GM23338 (cell line): Measurements from ENCODE around the gene HAUS8. TPM values are rescaled to one million over a fixed set of nuclear protein-coding genes. Genes with fewer than 3 reads are reported as not detected.

Source experiments
- ATAC-seq: fragments of 200-7000 bp; cut with Tn5 transposase; 3 replicates; pipeline ENCODE4 v1.9.1; 2020
- DNase-seq: peaks from one replicate; pipeline ENCODE4 v3.0.0-alpha.2; 2015; ENCODE audit warnings: low spot score
- H2AFZ ChIP-seq: fragments of 200-600 bp; sonication (generic); 2 replicates; pipeline ENCODE4 v1.8.0; 2016; ENCODE audit warnings: antibody characterized with exemption, mild to moderate bottlenecking, moderate library complexity
- H3F3A ChIP-seq: fragments of 200-600 bp; sonication (generic); replicated peaks from 2 replicates; pipeline ENCODE4 v1.8.0; 2017; ENCODE audit warnings: antibody characterized with exemption, mixed run types, low read depth
- H3K27ac ChIP-seq: fragments of 200-600 bp; sonication (generic); 2 replicates; pipeline ENCODE4 v1.6.1; 2016; ENCODE audit warnings: low read depth
- H3K27me3 ChIP-seq: fragments of 200-600 bp; sonication (generic); 2 replicates; pipeline ENCODE4 v1.8.0; 2016; ENCODE audit warnings: mild to moderate bottlenecking, mixed run types, moderate library complexity; ENCODE audit not compliant: insufficient read depth
- H3K36me3 ChIP-seq: fragments of 200-600 bp; sonication (generic); 2 replicates; pipeline ENCODE4 v1.8.0; 2016; ENCODE audit warnings: mild to moderate bottlenecking; ENCODE audit not compliant: insufficient read depth
- H3K4me1 ChIP-seq: fragments of 200-600 bp; sonication (generic); 2 replicates; pipeline ENCODE4 v1.8.0; 2016; ENCODE audit warnings: mild to moderate bottlenecking, moderate library complexity; ENCODE audit not compliant: insufficient read depth
- H3K4me2 ChIP-seq: fragments of 200-600 bp; sonication (generic); 2 replicates; pipeline ENCODE4 v1.7.1; 2017; ENCODE audit warnings: mixed run types
- H3K4me3 ChIP-seq: fragments of 200-600 bp; sonication (generic); 2 replicates; pipeline ENCODE4 v1.6.1; 2016; ENCODE audit warnings: mixed run types
- H3K79me2 ChIP-seq: fragments of 200-600 bp; sonication (generic); replicated peaks from 2 replicates; pipeline ENCODE4 v1.8.0; 2017; ENCODE audit warnings: mild to moderate bottlenecking; ENCODE audit not compliant: insufficient read depth
- H3K9me2 ChIP-seq: fragments of 200-600 bp; sonication (generic); 2 replicates; pipeline ENCODE4 v1.8.0; 2017; ENCODE audit not compliant: insufficient read depth
- H4K20me1 ChIP-seq: fragments of 200-600 bp; sonication (generic); replicated peaks from 2 replicates; pipeline ENCODE4 v1.8.0; 2017; ENCODE audit warnings: mild to moderate bottlenecking; ENCODE audit not compliant: insufficient read depth
- H3K27ac Mint-ChIP-seq: 2 replicates; pipeline ENCODE4 v1.8.0; 2020; ENCODE audit warnings: inconsistent platforms, mild to moderate bottlenecking, moderate library complexity, mixed read lengths
- H3K27me3 Mint-ChIP-seq: 3 replicates; pipeline ENCODE4 v1.8.0; 2022; ENCODE audit warnings: low read depth, mild to moderate bottlenecking, moderate library complexity, mixed read lengths, inconsistent platforms; ENCODE audit not compliant: insufficient read depth, poor library complexity
- H3K36me3 Mint-ChIP-seq: 3 replicates; pipeline ENCODE4 v1.8.0; 2021; ENCODE audit warnings: low read depth, mild to moderate bottlenecking, inconsistent platforms, moderate library complexity, mixed read lengths
- H3K4me1 Mint-ChIP-seq: 3 replicates; pipeline ENCODE4 v1.8.0; 2020; ENCODE audit warnings: mild to moderate bottlenecking, inconsistent platforms, mixed read lengths
- H3K4me3 Mint-ChIP-seq: 3 replicates; pipeline ENCODE4 v1.8.0; 2021; ENCODE audit warnings: moderate library complexity, mild to moderate bottlenecking, inconsistent platforms, mixed read lengths
- H3K9me3 Mint-ChIP-seq: 3 replicates; pipeline ENCODE4 v1.8.0; 2020; ENCODE audit warnings: moderate library complexity, mild to moderate bottlenecking, inconsistent platforms, mixed read lengths
- CREB1 ChIP-seq: fragments of 250-450 bp; sonication (Bioruptor Pico); IDR thresholded peaks from 2 replicates; pipeline ENCODE4 v1.5.0; 2020; ENCODE audit warnings: low read depth, mild to moderate bottlenecking, moderate library complexity
- CTCF ChIP-seq, 2 experiments: fragments of 200-600 bp in 1 of 2; sonication (generic) in 1 of 2; conservative IDR thresholded peaks; 2 replicates each; pipeline versions ENCODE4 v1.5.1 to v1.6.1; 2016 to 2017; ENCODE audit warnings: antibody characterized with exemption in 2 of 2, low read depth in 2 of 2, mild to moderate bottlenecking in 2 of 2, moderate library complexity in 1 of 2
- ETS1 ChIP-seq: IDR thresholded peaks from 2 replicates; pipeline ENCODE4 v1.6.1; 2016; ENCODE audit warnings: antibody characterized with exemption
- EZH2 ChIP-seq: fragments of 200-600 bp; sonication (generic); IDR thresholded peaks from one replicate; pipeline ENCODE4 v1.8.0; 2017; ENCODE audit warnings: antibody characterized with exemption, mild to moderate bottlenecking, low read depth; ENCODE audit not compliant: unreplicated experiment
- EZH2phosphoT487 ChIP-seq: fragments of 200-600 bp; sonication (generic); IDR thresholded peaks from one replicate; pipeline ENCODE4 v1.8.1; 2018; ENCODE audit warnings: antibody characterized with exemption; ENCODE audit not compliant: unreplicated experiment
- JUNB ChIP-seq: IDR thresholded peaks from one replicate; pipeline ENCODE4 v1.6.1; 2016; ENCODE audit warnings: antibody characterized with exemption; ENCODE audit not compliant: unreplicated experiment
- NANOG ChIP-seq: IDR thresholded peaks from 2 replicates; pipeline ENCODE4 v1.6.1; 2016; ENCODE audit warnings: antibody characterized with exemption, borderline replicate concordance
- POLR2AphosphoS5 ChIP-seq: IDR thresholded peaks from 2 replicates; pipeline ENCODE4 v1.6.1; 2016; ENCODE audit warnings: antibody characterized with exemption, low read depth
- STAT1 ChIP-seq: IDR thresholded peaks from one replicate; pipeline ENCODE4 v1.6.1; 2016; ENCODE audit warnings: antibody characterized with exemption; ENCODE audit not compliant: unreplicated experiment
- ZNF114 ChIP-seq: fragments of 250-450 bp; sonication (Bioruptor Pico); IDR thresholded peaks from 2 replicates; pipeline ENCODE4 v1.5.0; 2020; ENCODE audit warnings: mild to moderate bottlenecking, moderate library complexity
- ZNF331 ChIP-seq: fragments of 250-450 bp; sonication (Bioruptor Pico); IDR thresholded peaks from 2 replicates; pipeline ENCODE4 v1.5.0; 2020; ENCODE audit warnings: low read depth, mild to moderate bottlenecking, moderate library complexity
- ZNF462 ChIP-seq: fragments of 250-450 bp; sonication (Bioruptor Pico); IDR thresholded peaks from 2 replicates; pipeline ENCODE4 v1.5.0; 2020; ENCODE audit warnings: mild to moderate bottlenecking, moderate library complexity
- polyA plus RNA-seq: library from polyadenylated mRNA; unstranded; fragments of >200 nt; fragmentation: Nextera tagmentation; extraction: Ambion mirVana; gene quantifications from 2 replicates; pipeline ENCODE4 v1.2.1, GENCODE V29; 2016
- total RNA-seq: library from RNA; depleted of rRNA; stranded (reverse); fragments of >200 nt; shearing (Covaris generic); gene quantifications from 2 replicates; pipeline ENCODE4 v1.2.3, GENCODE V29; 2014

The HAUS8 gene
- total and polyA plus RNA-seq, 2 experiments from 2014 or later = 11.1 to 33.3 TPM

GRCh38 chr19:17023805-17024204, 51.4 kb downstream of the HAUS8 start (continued):
- no peak for TF ChIP-seq ZNF462 (CRISPR knock-in tag)
- no peak for TF ChIP-seq CTCF (conservative IDR thresholded peaks at IDR 0.05; ENCODE audit: low read depth in 2 of 2)

- Histone ChIP-seq H3K36me3 (0 out of 2 replicates have a peak, but pooled peaks cover 2% of the 10 kb centered on the region), H3K27ac (no peak overlapping the region), H3K27me3 (peaks cover 10% of the 10 kb centered on the region; the same call in 1 of the 2 replicates), H4K20me1 (no peaks in the 10 kb centered on the region; the same call in 1 of the 2 replicates), H3F3A (no peaks in the 10 kb centered on the region), H3K79me2 (peaks cover 10% of the 10 kb centered on the region), H3K4me2 (no peak overlapping the region), H3K4me3 (no peak overlapping the region), H2AFZ (no peak overlapping the region), H3K4me1 (peaks cover 12% of the 10 kb centered on the region), H3K9me2 (no peaks in the 10 kb centered on the region)
- no peak for DNase-seq
- Mint-ChIP-seq H3K9me3 (peaks cover 31% of the 10 kb centered on the region), H3K4me3 (no peak overlapping the region; the same call in 2 of the 3 replicates), H3K4me1 (peaks cover 5% of the 10 kb centered on the region; the same call in 2 of the 3 replicates), H3K27me3 (peaks cover 21% of the 10 kb centered on the region), H3K36me3 (peaks cover 37% of the 10 kb centered on the region), H3K27ac (no peak overlapping the region)
- ATAC-seq = no peak
- TF ChIP-seq ZNF114 (no peak), CTCF (conservative IDR thresholded peaks at IDR 0.05; ENCODE audit: low read depth in 2 of 2) (no peak), POLR2AphosphoS5 (no peak), JUNB (no peak), STAT1 (no peak), CREB1 (CRISPR knock-in tag) (no peak), NANOG (no peak), EZH2 (no peak), ZNF331 (no peak), ETS1 (no peak), EZH2phosphoT487 (no peak)
These were observed 52.5 kb downstream of the HAUS8 start for GRCh38 chr19:17022738-17023137.
